Measurements from ENCODE around the gene SLC16A5. TPM values are rescaled to one million over a fixed set of nuclear protein-coding genes. Genes with fewer than 3 reads are reported as not detected.

The SLC16A5 gene
- total RNA-seq, 1 experiment from 2014 or later = 0.11 TPM

DNA sequence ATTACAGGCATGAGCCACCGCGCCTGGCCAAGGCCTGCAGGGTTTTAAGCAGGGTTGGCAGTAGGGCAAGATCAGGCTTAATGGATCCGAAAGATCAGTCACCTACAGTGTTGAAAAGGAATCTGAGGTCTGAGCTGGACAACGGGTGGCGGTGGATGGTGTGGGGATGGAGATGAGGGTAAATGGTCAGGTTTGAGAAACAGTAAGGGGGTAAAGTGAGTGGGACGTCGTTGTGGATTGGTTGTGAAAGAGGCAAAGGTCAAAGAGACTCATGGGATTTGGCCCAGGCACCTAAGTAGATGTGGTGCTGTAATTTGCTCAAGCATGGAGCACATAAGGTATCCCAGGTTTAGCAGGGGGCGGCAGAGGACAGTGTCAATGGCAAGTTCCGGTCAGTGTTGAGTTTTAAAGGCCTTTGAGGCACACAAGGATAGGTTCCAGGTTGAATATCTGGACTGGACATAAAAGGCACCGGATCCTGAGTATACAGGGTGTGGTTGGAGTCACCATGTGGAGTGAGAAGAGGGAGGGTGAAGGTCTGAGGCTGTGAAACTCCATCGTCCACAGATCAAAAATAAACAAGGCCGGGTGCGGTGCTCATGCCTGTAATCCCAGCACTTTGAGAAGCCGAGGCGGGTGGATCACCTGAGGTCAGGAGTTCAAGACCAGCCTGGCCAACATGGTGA lies 1.1 kb upstream of the SLC16A5 start:
- no peak for DNase-seq (ENCODE audit: low read depth)

GRCh38 chr17:75087182-75087557 lies 584 bp upstream of the SLC16A5 start:
- DNase-seq (ENCODE audit: low read depth) = no peak

GRCh38 chr17:75088465-75089417 lies 987 bp downstream of the SLC16A5 start:
- DNase-seq (ENCODE audit: low read depth) = peak; percentile 27

GRCh38 chr17:75090871-75091854 lies 3.4 kb downstream of the SLC16A5 start:
- no peak for DNase-seq (ENCODE audit: low read depth)

DNA sequence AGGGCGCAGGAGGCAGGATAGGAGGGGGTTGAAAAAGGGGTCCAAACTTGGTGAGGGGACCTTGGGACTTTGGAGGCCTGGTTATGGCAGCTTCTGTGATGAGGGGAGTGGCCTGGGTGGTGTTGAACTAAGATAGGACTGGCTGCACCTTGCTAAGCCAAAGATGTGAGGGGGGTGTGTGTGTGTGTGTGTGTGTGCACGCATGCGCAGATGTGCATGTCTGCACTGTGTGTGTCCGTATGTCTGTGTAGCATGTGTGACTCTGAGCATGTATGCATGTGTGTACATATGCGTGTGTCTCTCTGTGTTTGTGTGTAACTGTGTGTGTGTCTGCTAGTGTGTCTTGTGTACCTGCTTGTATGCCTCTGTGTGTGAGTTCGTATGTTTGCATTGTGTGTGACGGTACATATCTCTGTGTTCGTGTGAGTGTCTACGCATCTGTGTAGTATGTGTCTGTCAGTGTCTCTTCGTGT lies 4.1 kb downstream of the SLC16A5 start:
- no peak for DNase-seq (ENCODE audit: low read depth)

DNA sequence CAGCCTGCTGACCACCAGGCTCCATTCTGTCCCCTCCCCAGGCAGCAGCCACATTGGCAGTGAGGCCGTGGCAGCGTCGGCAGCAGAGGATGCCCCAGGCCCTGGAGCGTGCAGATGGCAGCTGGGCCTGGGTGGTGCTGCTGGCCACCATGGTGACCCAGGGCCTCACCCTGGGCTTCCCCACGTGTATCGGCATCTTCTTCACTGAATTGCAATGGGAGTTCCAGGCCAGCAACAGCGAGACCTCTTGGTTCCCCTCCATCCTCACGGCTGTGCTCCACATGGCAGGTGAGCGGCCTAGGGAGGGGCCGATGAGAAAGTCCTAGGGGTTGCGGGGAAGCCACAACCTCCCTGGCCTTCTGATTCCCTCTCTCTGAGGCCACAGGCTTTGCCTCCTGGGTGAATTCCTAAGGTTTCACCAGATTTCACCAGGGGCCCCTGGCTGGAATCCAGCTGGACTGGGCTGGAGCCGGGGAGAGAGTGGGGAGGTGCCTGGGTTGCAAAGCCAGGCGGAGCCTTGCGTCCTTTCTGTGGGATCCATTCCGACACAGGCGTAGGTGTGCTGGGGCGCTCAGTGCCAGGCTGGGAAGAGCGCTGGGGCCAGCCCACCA lies 5.9 kb downstream of the SLC16A5 start:
- DNase-seq (ENCODE audit: low read depth) = no peak

GRCh38 chr17:75094871-75095399 lies 7.2 kb downstream of the SLC16A5 start:
- DNase-seq (ENCODE audit: low read depth) = no peak

- DNase-seq (ENCODE audit: low read depth) = peak; percentile 64
These were observed 8.4 kb downstream of the SLC16A5 start for GRCh38 chr17:75096082-75096625.

GRCh38 chr17:75097865-75098264 lies 10.1 kb downstream of the SLC16A5 start:
- DNase-seq (ENCODE audit: low read depth) = no peak

DNA sequence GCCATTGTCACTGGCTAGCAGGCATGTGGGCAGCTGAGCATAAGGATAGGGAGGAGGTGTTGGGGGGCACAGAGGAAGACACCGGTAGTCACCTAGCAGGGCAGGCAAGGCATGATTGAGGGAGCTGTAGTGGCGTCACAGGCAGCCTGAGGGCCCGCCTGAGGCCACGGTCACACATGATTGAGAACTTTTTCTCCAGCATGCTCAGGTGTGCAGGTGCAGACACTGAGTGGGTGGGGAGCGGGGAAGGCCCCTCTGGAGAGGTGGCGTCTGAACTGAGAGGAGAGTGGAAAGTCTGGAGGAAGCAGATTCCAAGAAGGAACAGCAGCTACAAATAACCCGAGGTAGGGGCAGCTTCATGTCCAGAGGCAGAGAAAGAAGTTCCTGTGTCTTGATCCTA lies 11.1 kb downstream of the SLC16A5 start:
- no peak for DNase-seq (ENCODE audit: low read depth)

- no peak for DNase-seq (ENCODE audit: low read depth)
These were observed 12.3 kb downstream of the SLC16A5 start for GRCh38 chr17:75099881-75100595.

DNA sequence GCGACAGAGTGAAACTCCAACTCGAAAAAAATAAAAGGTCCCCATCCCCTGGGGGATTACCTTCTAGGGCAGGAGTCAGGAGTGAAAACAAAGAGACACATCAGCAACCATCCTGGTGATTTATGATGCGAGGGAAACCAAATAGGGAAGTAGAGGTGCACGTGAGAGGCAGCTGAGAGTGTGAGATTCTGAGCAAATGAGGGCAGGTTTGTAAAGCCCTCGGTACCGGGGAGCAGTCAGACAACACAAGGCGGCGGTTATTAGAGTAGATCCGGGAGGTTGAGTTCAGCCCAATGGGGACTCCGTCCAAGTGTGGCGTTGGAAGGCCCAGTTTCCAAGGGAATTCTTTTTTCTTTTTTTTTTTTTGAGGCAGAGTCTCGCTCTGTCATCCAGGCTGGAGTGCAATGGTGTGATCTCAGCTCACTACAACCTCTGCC lies 14.6 kb downstream of the SLC16A5 start:
- no peak for DNase-seq (ENCODE audit: low read depth)

DNA sequence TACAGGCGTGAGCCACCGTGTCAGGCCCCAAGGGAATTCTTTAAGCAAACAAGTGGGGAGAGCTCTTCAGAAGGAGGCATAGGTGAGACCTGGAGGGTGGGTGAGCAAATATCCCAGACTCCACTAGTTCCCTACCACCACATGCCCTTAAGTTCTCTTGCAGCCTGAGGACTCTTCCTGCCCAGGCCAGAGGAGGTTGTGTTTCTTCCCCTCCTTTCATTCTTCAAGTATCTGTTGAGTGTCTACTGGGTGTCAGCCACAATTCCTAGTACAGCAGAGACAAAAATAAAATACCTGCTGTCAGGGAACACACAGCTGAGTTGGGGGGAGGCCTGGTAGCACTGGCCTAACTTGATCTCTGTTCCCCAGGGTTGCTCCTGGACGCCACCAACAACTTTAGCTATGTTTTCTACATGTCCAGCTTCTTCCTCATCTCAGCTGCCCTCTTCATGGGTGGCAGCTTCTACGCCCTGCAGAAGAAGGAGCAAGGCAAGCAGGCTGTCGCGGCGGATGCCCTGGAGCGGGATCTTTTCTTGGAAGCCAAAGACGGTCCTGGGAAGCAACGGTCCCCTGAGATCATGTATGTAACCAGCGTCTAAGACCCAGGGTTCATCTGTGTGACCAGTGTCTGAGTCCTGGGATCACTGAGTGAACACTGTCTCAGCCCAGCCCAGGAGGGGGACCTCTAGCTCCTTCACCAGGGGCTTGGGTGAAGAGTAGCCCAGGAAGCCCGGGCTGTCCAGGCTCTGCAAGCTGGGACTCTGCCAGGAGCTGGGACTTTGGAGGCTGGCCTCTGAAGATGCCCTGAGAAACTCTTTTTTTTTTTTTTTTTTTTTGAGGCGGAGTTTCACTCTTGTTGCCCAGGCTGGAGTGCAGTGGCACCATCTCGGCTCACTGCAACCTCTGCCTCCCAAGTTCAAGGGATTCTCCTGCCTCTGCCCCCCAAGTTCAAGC lies 16.1 kb downstream of the SLC16A5 start:
- DNase-seq (ENCODE audit: low read depth) = no peak

- peak; percentile 31 for DNase-seq (ENCODE audit: low read depth)
These were observed 17.6 kb downstream of the SLC16A5 start for GRCh38 chr17:75105126-75106080.

DNA sequence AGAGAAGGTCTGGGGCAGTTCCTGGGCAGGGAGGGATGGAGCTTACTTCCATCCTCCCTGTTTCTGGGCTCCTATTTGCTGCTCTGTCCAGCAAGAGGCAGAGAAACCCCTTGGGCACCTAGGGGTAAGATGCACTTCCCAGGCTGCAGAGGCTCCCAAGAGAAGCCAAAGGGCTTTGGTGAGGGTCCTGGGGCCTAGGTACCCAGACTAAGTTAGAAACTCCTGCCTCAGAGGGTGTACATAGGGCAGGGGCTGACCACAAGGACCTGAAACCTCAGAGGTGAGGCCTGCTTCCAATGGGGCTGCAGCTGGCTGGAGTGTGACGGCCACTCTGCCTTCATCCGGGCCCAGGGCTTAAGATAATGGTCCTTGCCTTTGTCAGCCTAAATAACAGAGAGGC lies 20.4 kb downstream of the SLC16A5 start:
- no peak for DNase-seq (ENCODE audit: low read depth)

GRCh38 chr17:75109046-75109406 lies 21.3 kb downstream of the SLC16A5 start:
- no peak for DNase-seq (ENCODE audit: low read depth)

Data from LHCN-M2 (cell line).